Natural killer cell (primary cell): ENCODE results near the gene DIAPH3. TPM values are rescaled to one million over a fixed set of nuclear protein-coding genes. Genes with fewer than 3 reads are reported as not detected.

Experiments used
- ATAC-seq, 3 donors: fragments of 150-1000 bp in 2 of 3; fragments of 200-7000 bp in 1 of 3; cut with Tn5 transposase; 1 replicate in 1 of 3; 2 replicates in 2 of 3; pipeline ENCODE4 v1.10.0; 2021; ENCODE audit warnings: mild to moderate bottlenecking in 2 of 3, moderate library complexity in 2 of 3
- DNase-seq, 2 donors: peaks; one replicate each; pipeline versions ENCODE4 v3.0.0 to v3.0.0-alpha.2; 2013 to 2021; ENCODE audit warnings: mixed read lengths in 1 of 2
- H3K27ac ChIP-seq: one replicate; pipeline ENCODE4 v1.5.1; 2013; ENCODE audit warnings: mild to moderate bottlenecking, low read length
- H3K27me3 ChIP-seq: one replicate; pipeline ENCODE4 v1.6.1; 2013; ENCODE audit warnings: low read length; ENCODE audit not compliant: control insufficient read depth, insufficient read depth
- H3K36me3 ChIP-seq: one replicate; pipeline ENCODE4 v1.6.1; 2013; ENCODE audit warnings: low read length; ENCODE audit not compliant: control insufficient read depth, insufficient read depth
- H3K4me1 ChIP-seq: one replicate; pipeline ENCODE4 v1.6.1; 2013; ENCODE audit warnings: low read length; ENCODE audit not compliant: control insufficient read depth, insufficient read depth
- H3K4me3 ChIP-seq: one replicate; pipeline ENCODE4 v1.5.1; 2013; ENCODE audit warnings: low read length
- H3K9me3 ChIP-seq: one replicate; pipeline ENCODE4 v1.6.1; 2013; ENCODE audit warnings: low read length; ENCODE audit not compliant: control insufficient read depth, insufficient read depth
- H3K27ac Mint-ChIP-seq, 2 donors: one replicate each; pipeline ENCODE4 v1.8.0; 2022; ENCODE audit warnings: mild to moderate bottlenecking in 2 of 2, mixed read lengths in 2 of 2, moderate library complexity in 1 of 2
- H3K27me3 Mint-ChIP-seq, 2 donors: one replicate each; pipeline ENCODE4 v1.8.0; 2022; ENCODE audit warnings: low read depth in 2 of 2, mixed read lengths in 2 of 2
- H3K36me3 Mint-ChIP-seq: one replicate; pipeline ENCODE4 v1.8.0; 2022; ENCODE audit warnings: mixed read lengths
- H3K4me1 Mint-ChIP-seq, 2 donors: one replicate each; pipeline ENCODE4 v1.8.0; 2022; ENCODE audit warnings: mixed read lengths in 2 of 2
- H3K4me3 Mint-ChIP-seq: one replicate; pipeline ENCODE4 v1.8.0; 2022; ENCODE audit warnings: mild to moderate bottlenecking, moderate library complexity, mixed read lengths
- H3K9me3 Mint-ChIP-seq, 2 donors: one replicate each; pipeline ENCODE4 v1.8.0; 2022; ENCODE audit warnings: mixed read lengths in 2 of 2
- WGBS: methylation state at CpG from one replicate; pipeline ENCODE4 v1.1.7; 2013; ENCODE audit warnings: missing lambda C conversion rate; ENCODE audit not compliant: insufficient coverage; 5-methylcytosine and 5-hydroxymethylcytosine counted together
- intact Hi-C: fragments of 100-400 bp; cut with micrococcal nuclease; formaldehyde crosslinking; loops from one replicate; pipeline ENCODE4 v1.14.2; 2022
- total RNA-seq, 4 donors: library from RNA; stranded (reverse); fragments of 120-200 nt in 1 of 4; gene quantifications; one replicate each; pipeline versions ENCODE4 v1.2.3 to v1.2.4, GENCODE V29; 2013 to 2022
- TF ChIP-seq, protein P1 (sequence below): fragments of 200-600 bp; IDR thresholded peaks from one replicate; pipeline ENCODE4 v1.8.0; 2022; ENCODE audit warnings: antibody characterized with exemption

DIAPH3 gene
- total RNA-seq, 3 donors from 2014 or later (not counting 1 experiment from before 2014, with no cell fraction given), result 0.54 to 1.0 (median 0.98) TPM

- intact Hi-C loops, result no loop called here
- Mint-ChIP-seq H3K27ac (no peak overlapping the region), H3K36me3 (no peaks in the 10 kb centered on the region), H3K4me1 (no peaks in the 10 kb centered on the region), H3K9me3 (no peaks in the 10 kb centered on the region), H3K4me3 (no peak overlapping the region), H3K27me3 (no peaks in the 10 kb centered on the region)
- Histone ChIP-seq H3K27me3 (no peaks in the 10 kb centered on the region), H3K4me3 (no peak overlapping the region), H3K27ac (no peak overlapping the region), H3K36me3 (no peaks in the 10 kb centered on the region), H3K9me3 (no peaks in the 10 kb centered on the region), H3K4me1 (no peaks in the 10 kb centered on the region)
- DNase-seq (no peak), ATAC-seq (no peak)
- TF ChIP-seq, protein P1, sequence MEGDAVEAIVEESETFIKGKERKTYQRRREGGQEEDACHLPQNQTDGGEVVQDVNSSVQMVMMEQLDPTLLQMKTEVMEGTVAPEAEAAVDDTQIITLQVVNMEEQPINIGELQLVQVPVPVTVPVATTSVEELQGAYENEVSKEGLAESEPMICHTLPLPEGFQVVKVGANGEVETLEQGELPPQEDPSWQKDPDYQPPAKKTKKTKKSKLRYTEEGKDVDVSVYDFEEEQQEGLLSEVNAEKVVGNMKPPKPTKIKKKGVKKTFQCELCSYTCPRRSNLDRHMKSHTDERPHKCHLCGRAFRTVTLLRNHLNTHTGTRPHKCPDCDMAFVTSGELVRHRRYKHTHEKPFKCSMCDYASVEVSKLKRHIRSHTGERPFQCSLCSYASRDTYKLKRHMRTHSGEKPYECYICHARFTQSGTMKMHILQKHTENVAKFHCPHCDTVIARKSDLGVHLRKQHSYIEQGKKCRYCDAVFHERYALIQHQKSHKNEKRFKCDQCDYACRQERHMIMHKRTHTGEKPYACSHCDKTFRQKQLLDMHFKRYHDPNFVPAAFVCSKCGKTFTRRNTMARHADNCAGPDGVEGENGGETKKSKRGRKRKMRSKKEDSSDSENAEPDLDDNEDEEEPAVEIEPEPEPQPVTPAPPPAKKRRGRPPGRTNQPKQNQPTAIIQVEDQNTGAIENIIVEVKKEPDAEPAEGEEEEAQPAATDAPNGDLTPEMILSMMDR, result no peak
Measured at GRCh38 chr13:59755632-59756290, 408.0 kb downstream of the DIAPH3 start.

DNA sequence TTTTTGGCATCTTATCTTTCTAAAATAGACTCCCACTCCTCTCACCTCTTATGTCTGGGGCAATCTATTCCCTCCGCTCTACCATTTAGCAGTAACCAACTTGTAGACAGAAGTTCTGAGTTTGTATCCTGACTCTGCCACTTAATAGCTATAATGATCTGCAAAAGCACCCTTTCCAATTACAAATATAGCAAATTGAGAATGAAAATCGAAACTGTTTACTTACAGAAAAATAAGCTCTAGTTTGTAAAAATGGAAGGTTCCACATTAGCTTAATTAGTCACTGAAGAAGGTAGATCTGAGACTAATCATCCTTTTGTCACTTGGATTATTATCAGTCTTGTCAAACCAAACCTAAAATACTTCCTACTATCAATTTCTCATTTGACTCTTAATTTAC lies 409.3 kb downstream of the DIAPH3 start:
- H3K27ac ChIP-seq, result no peak overlapping the region
- ATAC-seq, result no peak
- TF ChIP-seq, protein P1, result no peak
- no peak for DNase-seq
- Mint-ChIP-seq H3K27me3 (no peaks in the 10 kb centered on the region), H3K4me1 (no peaks in the 10 kb centered on the region), H3K36me3 (no peaks in the 10 kb centered on the region), H3K9me3 (no peaks in the 10 kb centered on the region), H3K27ac (no peak overlapping the region), H3K4me3 (no peak overlapping the region)
- H3K9me3 ChIP-seq, result no peaks in the 10 kb centered on the region
- no peaks in the 10 kb centered on the region for H3K4me1 ChIP-seq
- no peak overlapping the region for H3K4me3 ChIP-seq
- WGBS, result 100% methylated on average over 1 of the region's 2 CpGs
- H3K36me3 ChIP-seq, result no peaks in the 10 kb centered on the region
- intact Hi-C loops, result no loop called here
- H3K27me3 ChIP-seq, result no peaks in the 10 kb centered on the region

DNA sequence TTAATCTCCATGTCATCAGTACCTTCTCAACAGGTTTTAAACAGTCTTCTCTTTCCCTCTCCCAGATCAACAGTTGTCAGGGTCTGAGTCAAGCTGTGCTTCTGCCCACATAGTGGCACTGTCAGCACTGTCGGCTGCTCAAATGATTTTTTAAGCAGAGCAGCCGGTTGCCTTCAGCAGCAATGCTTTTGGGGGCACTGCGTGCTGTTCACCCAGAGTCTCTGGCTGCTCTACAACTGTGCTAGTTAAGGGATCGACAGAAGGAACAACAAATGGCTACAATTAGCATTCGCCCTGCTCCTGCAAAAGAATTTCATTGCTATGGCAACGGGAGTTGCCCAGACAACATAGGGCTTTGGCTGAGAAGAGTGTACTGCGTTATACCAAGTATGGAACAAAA lies 412.9 kb downstream of the DIAPH3 start:
- WGBS, result 95% methylated on average over 7 of the region's 7 CpGs
- Mint-ChIP-seq H3K4me1 (peaks cover 0 to 4% of the 10 kb centered on the region in 2 donors), H3K36me3 (no peaks in the 10 kb centered on the region), H3K27me3 (no peaks in the 10 kb centered on the region), H3K4me3 (no peak overlapping the region), H3K27ac (no peak overlapping the region), H3K9me3 (no peaks in the 10 kb centered on the region)
- Histone ChIP-seq H3K4me1 (no peaks in the 10 kb centered on the region), H3K27me3 (no peaks in the 10 kb centered on the region), H3K36me3 (no peaks in the 10 kb centered on the region), H3K4me3 (no peak overlapping the region), H3K27ac (no peak overlapping the region), H3K9me3 (no peaks in the 10 kb centered on the region)
- DNase-seq, result no peak
- intact Hi-C loops, result no loop called here
- ATAC-seq, result no peak
- TF ChIP-seq, protein P1, result no peak

DNA sequence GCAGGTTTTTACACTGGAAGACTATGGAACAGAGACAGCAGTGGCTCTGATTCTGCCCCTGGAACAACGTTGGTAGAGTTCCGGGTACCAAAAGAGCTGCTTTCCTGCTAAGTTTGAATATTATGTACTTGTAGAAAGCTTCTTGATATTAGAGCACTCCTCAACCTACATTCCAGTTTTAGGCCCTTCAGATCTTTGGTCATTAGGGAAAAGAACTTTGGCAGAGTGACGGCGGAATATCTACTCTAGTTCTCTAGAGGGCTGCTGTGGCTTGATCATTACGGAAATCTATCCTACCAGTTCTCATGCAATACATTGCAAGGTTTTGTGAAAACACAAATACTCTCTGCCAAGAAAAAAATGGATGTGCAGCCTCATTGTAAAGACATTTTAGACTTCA lies 415.7 kb downstream of the DIAPH3 start:
- Histone ChIP-seq H3K9me3 (no peaks in the 10 kb centered on the region), H3K27ac (no peak overlapping the region), H3K4me1 (peaks cover 3% of the 10 kb centered on the region), H3K27me3 (no peaks in the 10 kb centered on the region), H3K36me3 (no peaks in the 10 kb centered on the region), H3K4me3 (no peak overlapping the region)
- no peak overlapping the region for H3K27ac Mint-ChIP-seq
- 98% methylated on average over 5 of the region's 5 CpGs for WGBS
- peaks cover 15 to 17% of the 10 kb centered on the region in 2 donors for H3K4me1 Mint-ChIP-seq
- H3K27me3 Mint-ChIP-seq, result no peaks in the 10 kb centered on the region
- TF ChIP-seq, protein P1, result no peak
- no peaks in the 10 kb centered on the region for H3K36me3 Mint-ChIP-seq
- ATAC-seq, result no peak
- intact Hi-C loops, result no loop called here
- peaks cover 0 to 2% of the 10 kb centered on the region in 2 donors for H3K9me3 Mint-ChIP-seq
- no peak overlapping the region for H3K4me3 Mint-ChIP-seq
- no peak for DNase-seq
